GM11168 (cell line): Measurements from ENCODE around the gene ADAMTS1.

ENCODE experiments used
- in situ Hi-C: fragments of 300-500 bp; cut with MboI; formaldehyde crosslinking; loops from one replicate; pipeline ENCODE4 v1.12.0; 2022; ENCODE audit warnings: low sequenced_read_pairs; ENCODE audit not compliant: unreplicated experiment

The ADAMTS1 gene

GRCh38 chr21:26845066-26845758 lies at the start of gene ADAMTS1:
Gene ADAMTS1, minus strand, starts transcription at chr21:26845409. Its CDS starts 455 bp downstream, at chr21:26844954.
- in situ Hi-C loops: no loop called here

GRCh38 chr21:26892151-26892550 lies 46.9 kb upstream of the ADAMTS1 start:
- in situ Hi-C loops: no loop called here

- in situ Hi-C loops: no loop called here
Measured at GRCh38 chr21:26888931-26889330, 43.7 kb upstream of the ADAMTS1 start.

GRCh38 chr21:26888256-26888655 lies 43.0 kb upstream of the ADAMTS1 start:
- in situ Hi-C loops: no loop called here

GRCh38 chr21:26887251-26887650 lies 42.0 kb upstream of the ADAMTS1 start:
- in situ Hi-C loops: no loop called here

GRCh38 chr21:26884436-26884835 lies 39.2 kb upstream of the ADAMTS1 start:
- in situ Hi-C loops: no loop called here

GRCh38 chr21:26883768-26884167 lies 38.6 kb upstream of the ADAMTS1 start:
- in situ Hi-C loops: no loop called here

- in situ Hi-C loops: no loop called here
Measured at GRCh38 chr21:26881504-26882228, 36.5 kb upstream of the ADAMTS1 start.

- in situ Hi-C loops: no loop called here
Measured at GRCh38 chr21:26877018-26877417, 31.8 kb upstream of the ADAMTS1 start.

GRCh38 chr21:26874347-26874746 lies 29.1 kb upstream of the ADAMTS1 start:
- in situ Hi-C loops: loop anchor here (25.0 kb wide), 1 partner anchor 1863 kb away; no protein-coding TSS in a partner anchor

GRCh38 chr21:26865857-26866256 lies 20.6 kb upstream of the ADAMTS1 start:
- in situ Hi-C loops: loop anchor here (25.0 kb wide), 1 partner anchor 1871 kb away; no protein-coding TSS in a partner anchor

GRCh38 chr21:26856871-26857350 lies 11.7 kb upstream of the ADAMTS1 start:
- in situ Hi-C loops: loop anchor here (25.0 kb wide), 1 partner anchor 1880 kb away; no protein-coding TSS in a partner anchor

- in situ Hi-C loops: loop anchor here (25.0 kb wide), 1 partner anchor 1883 kb away; no protein-coding TSS in a partner anchor
Measured at GRCh38 chr21:26854695-26855094, 9.5 kb upstream of the ADAMTS1 start.

GRCh38 chr21:26852423-26852822 lies 7.2 kb upstream of the ADAMTS1 start:
- in situ Hi-C loops: loop anchor here (25.0 kb wide), 1 partner anchor 1885 kb away; no protein-coding TSS in a partner anchor

- in situ Hi-C loops: loop anchor here (25.0 kb wide), 1 partner anchor 1886 kb away; no protein-coding TSS in a partner anchor
Measured at GRCh38 chr21:26851109-26851944, 6.1 kb upstream of the ADAMTS1 start.

- in situ Hi-C loops: loop anchor here (25.0 kb wide), 1 partner anchor 1887 kb away; no protein-coding TSS in a partner anchor
Measured at GRCh38 chr21:26850116-26850643, 5.0 kb upstream of the ADAMTS1 start.

GRCh38 chr21:26849428-26850115 lies 4.4 kb upstream of the ADAMTS1 start:
- in situ Hi-C loops: loop anchor here (25.0 kb wide), 1 partner anchor 1888 kb away; no protein-coding TSS in a partner anchor

- in situ Hi-C loops: no loop called here
Measured at GRCh38 chr21:26847921-26848320, 2.7 kb upstream of the ADAMTS1 start.

GRCh38 chr21:26847002-26847401 lies 1.8 kb upstream of the ADAMTS1 start:
- in situ Hi-C loops: no loop called here
